ENCODE measurements around the gene PACSIN2.

The PACSIN2 gene

DNA sequence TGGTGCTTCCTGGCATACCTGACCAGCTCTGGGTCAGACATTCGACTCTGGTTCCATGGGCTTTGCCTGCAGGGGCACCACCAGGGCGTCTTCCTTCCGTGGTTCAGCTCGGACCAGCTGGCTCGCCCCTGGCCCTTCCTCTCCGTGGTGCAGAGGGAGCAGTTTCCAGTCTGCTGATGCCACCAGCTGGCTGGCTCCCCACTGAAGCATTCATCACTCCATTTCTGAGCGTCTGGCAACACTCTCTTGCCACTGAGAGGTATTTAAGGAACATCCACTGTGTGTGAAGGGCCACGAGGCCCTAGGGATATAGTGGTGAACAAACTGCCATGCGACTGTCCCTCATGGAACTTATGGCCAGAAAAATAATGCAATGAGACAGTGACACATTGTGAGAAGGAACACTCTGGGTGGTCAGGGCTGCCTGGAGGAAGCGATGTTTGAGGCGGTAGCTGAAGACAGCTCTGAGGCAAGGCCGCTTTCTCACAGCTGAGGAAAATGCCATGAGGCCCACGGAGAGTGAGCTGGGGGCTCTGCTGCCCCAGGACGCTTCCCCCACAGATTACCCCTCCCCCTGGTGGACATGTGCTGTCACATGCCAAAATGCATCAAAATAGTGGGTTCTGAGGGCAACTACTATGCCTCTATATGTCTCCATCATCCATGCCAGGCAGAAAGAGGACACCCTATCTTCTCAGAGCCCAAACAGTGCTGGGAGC is 113.0 kb downstream of the PACSIN2 start:
- no peak for DNase-seq

- no peak for DNase-seq
Observed at GRCh38 chr22:42897960-42898359, 117.0 kb downstream of the PACSIN2 start.

GRCh38 chr22:42895541-42895981 is 119.4 kb downstream of the PACSIN2 start:
- DNase-seq = no peak

- DNase-seq = no peak
Observed at GRCh38 chr22:42895087-42895486, 119.9 kb downstream of the PACSIN2 start.

DNA sequence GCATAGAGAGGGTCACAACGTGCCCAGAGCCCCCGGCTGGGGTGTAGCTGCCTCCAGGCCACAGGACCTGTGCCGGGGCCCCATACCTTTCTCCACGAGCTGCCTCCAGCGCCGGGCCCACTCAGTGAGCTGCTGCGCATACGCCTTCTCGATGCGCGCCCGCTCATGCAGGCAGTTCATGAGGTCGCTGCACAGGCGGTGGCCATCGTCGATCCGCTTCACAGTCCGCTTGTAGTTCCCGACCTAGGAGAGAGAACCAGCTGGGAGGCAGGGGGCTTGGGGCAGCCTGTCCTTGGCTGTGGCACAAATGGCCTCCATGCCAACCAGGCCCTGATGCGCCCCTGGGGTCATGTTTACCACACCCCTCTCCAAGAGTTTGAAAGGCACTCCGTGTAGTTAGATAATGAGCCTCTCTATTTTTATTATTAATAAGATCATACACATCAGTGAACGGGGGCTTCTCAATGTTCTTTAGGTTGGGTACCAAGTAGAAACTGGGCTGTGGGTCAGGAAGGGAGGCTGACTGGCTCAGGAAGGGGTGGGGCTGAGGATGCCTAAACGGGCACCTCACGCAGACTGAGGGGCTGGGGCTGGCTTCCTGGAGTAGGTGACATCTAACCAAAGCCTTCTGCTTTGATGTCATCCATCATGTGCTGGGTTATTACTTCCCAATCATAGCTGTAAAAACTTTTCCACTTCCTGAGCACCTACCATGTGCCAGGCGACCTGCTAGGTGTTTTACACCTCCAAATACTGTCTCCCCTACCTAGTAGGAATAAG is 121.4 kb downstream of the PACSIN2 start:
- DNase-seq = no peak

GRCh38 chr22:42892571-42893316 is 122.2 kb downstream of the PACSIN2 start:
- no peak for DNase-seq

- no peak for DNase-seq
Observed at GRCh38 chr22:42892156-42892555, 122.8 kb downstream of the PACSIN2 start.

DNA sequence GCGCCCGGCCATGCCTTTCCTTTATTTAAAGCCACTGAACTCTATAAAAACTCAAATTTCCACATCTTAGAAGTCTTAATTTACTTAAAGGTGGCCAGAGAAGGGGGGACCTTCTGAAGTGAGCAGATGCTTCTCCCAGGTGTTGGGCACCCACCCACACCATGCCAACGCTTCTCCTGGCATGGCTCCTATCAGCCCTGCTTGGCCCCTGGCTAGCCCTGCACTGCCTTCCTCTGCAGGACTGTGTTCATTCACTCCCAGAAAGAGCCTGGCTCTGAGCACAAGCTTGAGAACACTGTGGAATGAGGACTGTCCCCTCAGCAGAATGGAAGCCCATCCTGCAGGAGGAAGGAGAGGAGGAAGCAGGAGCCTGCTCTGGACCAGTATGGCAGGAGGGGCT is 123.3 kb downstream of the PACSIN2 start:
- DNase-seq = no peak

DNA sequence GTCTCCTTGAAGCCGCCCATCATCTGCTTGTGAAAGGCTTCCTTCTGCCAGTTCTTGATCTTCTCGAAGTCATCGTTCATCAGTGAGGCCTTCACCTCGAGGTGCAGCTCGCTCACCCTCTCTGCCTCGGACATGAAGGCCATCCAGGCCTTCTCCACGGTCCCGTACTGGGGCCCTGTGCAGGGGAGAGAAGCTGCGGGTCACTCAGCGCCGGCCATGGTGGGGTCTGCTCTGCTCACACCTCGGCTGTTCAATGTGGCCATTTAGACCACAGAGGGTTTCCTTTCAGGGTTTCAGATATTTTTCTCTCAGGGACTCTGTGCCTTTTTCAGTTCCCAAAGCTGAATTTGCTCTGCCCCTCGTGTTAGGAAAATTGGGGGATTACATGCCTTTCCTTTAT is 123.9 kb downstream of the PACSIN2 start:
- DNase-seq = no peak

- DNase-seq = no peak
Observed at GRCh38 chr22:42889304-42889703, 125.6 kb downstream of the PACSIN2 start.

DNA sequence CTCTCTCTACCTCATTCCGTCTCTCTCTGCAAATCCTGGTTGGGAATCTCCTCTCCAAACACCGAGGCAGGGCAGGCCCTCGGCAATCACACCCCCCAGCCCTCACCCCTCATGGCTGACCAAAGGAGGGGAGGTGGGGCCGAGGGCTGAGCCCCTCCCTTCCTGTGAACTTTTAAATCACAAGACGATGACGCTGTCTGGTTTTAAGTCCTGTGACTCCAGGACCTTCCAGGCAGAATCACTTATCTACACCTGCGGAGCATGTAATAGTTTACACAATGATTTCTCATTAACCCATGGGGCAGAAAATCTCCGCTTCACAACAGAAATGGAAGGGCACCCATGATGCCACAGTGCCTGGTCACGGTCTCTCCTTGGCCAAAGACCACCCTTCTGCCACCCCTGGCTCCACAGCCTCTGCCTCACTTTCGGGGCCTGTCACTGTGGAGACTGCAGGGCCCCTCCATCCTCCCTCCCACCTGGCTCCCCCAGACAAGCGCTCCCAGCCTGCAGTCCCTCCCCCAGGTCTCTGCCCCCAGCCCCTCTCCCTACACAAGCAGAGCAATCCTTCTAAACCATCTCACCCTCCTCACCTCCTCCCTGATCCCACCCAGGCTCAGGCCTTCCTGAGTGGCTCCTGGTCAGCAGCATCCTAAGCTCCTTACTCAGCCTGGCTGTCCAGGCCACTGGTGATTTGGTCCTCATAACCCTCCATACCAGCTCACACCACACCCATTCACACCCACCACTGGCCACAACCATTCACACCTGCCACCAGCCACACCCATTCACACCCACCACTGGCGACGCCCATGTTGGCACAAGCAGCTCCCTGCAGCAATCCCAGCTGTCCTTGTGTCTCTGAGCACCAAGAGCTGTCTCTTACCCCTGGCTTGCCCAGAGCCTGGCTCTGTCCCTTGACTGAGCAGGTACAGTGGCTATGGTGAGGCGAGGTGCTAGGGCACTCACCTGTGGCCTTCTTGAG is 127.1 kb downstream of the PACSIN2 start:
- DNase-seq = no peak

GRCh38 chr22:42887120-42887519 is 127.8 kb downstream of the PACSIN2 start:
- DNase-seq = no peak

DNA sequence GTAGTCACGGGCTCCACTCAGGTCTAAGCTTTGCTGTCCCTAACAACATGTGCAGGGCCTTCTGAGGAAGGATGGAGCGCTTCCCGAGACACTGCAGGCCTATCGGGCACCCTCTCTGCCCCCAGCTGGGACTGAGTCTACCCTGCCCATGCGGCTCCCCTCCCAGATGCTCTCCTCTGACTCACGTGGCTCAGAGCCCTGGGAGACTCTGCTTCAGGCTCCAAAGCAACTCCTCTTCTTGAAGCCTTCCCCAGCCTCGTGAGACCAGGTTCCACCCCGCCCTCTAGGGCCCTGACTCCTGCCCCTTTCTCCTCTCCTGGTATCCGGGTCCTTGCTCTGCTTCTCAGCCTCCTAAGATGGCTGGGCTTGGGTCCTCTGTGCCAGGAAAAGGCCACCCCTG is 129.5 kb downstream of the PACSIN2 start:
- DNase-seq = no peak

GRCh38 chr22:42884616-42885375 is 130.2 kb downstream of the PACSIN2 start:
- DNase-seq = no peak

DNA sequence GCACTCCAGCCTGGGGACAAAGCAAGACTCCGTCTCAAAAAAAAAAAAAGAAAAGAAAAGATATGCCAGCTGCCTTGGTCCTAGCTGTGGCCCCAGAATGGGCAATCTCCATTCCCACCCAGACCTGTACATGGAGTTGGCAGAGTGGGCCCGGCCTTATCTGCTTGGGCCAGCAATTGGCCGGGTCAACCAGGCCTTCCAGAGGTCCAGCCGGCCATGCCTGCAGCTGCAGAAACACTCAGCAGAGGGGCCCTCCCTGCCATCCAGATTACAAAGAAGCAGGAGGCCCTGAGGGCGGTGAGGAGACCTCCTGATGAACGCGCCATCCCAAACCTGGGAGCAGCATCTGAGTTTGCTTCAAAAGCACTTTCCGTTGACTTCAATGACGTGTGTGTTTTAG is 131.0 kb downstream of the PACSIN2 start:
- no peak for DNase-seq

- DNase-seq = no peak
Observed at GRCh38 chr22:42883121-42883520, 131.8 kb downstream of the PACSIN2 start.

DNA sequence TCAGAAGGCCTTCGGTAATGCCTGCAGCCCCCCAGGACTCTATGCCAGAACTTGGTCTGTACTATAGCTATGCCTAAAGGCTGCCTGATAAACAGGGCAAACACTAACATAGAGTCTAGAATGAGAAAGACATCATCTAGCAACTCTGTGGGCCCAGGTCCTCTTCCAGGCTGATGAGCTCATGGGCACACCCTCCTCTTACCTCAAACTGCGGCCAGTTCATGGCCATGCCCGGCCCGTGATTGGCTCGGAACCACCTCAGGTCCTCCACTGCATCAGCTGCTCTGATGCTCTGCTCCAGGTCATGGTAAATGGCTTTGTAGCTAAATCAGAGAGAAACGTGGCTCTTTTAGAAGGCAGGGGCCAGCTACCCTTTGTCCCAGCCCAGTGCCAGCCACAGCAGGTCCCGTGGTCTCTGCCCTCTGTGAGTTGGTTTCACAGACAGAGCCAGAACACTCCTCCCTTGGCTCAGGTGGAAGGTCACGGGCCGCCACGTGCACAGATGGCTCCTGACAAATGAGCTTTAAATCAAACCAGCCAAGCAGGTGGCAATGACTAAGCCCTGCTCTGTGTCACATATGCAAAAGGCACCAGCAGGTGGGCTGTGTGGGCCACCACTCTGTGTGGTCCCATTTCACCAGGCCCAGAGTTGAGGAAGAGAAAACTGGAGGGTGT is 132.8 kb downstream of the PACSIN2 start:
- DNase-seq = no peak

- DNase-seq = no peak
Observed at GRCh38 chr22:42881298-42881697, 133.7 kb downstream of the PACSIN2 start.

DNA sequence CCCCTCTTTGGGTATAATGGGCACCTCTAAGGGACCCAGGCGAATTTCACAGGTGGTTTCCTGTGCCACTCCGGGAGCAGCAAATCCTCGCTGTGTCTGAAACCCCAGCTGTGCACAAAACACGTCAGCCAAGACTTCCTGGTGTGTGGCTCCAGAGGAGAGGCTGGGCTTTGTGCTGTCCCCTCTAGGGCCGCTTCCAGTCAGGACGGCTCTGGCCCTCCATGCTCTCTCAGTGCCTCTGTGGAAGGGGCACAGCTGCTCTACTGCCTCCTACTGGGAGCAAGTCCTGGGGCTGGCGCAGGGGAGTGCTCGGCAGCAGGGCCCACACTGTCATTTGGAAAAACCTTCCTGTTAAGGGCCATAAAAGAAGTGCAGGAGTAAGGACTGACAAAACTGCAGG is 134.1 kb downstream of the PACSIN2 start:
- no peak for DNase-seq

DNA sequence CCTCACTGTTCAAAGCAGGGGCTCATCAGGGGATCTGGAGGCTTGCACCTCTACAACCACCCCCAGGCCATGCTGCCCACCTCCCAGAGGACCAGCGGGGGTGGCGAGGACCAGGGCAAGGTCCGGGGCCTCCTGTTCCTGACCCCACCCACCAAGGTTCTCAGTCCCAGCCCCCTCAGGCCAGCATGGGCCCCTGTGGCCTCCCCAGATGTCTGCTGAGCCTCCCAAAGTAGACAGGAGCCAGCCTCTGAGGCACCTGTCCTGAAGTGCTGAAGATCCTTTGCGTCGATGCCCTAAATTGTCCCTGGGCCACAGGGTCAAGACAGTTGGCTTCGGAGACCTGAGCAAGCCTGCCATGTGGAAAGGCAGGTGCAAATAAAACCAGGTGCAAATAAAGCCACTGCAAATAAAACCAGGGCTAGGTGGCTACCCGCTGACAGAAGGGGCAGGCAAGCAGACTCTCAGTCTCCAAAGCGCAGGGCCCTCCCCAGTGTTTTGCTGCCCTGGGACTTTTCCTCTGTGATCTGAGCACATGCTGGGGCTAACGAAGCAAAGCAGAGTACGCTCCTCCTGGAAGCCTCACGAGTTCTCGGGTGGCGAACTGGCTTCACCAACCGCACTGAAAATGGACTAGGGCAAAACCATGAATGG is 135.5 kb downstream of the PACSIN2 start:
- DNase-seq = no peak
